T-helper 1 cell treated with Interleukin-12 subunit alpha and Interleukin-12 subunit beta and Interleukin-4 antibody, amounts not matched to agents 30 μg/mL and 1 μg/mL, for 36 hours (primary cell): Measurements from ENCODE around the gene C16orf95.
A peak's percentile ranks its signal among the peaks of the same experiment; 100 is the strongest.
"Not testable (repeated sequence)": the region's sequence is repeated elsewhere in the genome, so short reads cannot be mapped to it uniquely, and the experiment has no call there.

ENCODE experiments used
- H3K27ac Mint-ChIP-seq: one replicate; pipeline ENCODE4 v1.8.0; 2021; ENCODE audit warnings: mild to moderate bottlenecking, mixed read lengths
- H3K27me3 Mint-ChIP-seq: one replicate; pipeline ENCODE4 v1.8.0; 2021; ENCODE audit warnings: low read depth, mixed read lengths
- H3K36me3 Mint-ChIP-seq: one replicate; pipeline ENCODE4 v1.8.0; 2021; ENCODE audit warnings: low read depth, mixed read lengths
- H3K4me1 Mint-ChIP-seq: one replicate; pipeline ENCODE4 v1.8.0; 2021; ENCODE audit warnings: low read depth, mixed read lengths
- H3K4me3 Mint-ChIP-seq: one replicate; pipeline ENCODE4 v1.8.0; 2021; ENCODE audit warnings: mild to moderate bottlenecking, moderate library complexity, mixed read lengths
- H3K9me3 Mint-ChIP-seq: one replicate; pipeline ENCODE4 v1.8.0; 2021; ENCODE audit warnings: mixed read lengths

The C16orf95 gene, protein sequence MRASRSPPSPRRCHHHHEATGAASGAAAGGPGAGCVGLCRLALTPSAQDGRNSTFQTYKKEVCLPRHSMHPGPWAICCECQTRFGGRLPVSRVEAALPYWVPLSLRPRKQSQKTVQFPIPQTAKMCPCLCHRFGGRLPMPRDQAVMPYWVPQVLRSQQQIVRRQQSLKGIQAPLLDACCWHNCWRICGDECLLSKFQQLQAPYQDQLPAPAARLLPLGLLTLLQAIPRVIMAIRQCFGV

DNA sequence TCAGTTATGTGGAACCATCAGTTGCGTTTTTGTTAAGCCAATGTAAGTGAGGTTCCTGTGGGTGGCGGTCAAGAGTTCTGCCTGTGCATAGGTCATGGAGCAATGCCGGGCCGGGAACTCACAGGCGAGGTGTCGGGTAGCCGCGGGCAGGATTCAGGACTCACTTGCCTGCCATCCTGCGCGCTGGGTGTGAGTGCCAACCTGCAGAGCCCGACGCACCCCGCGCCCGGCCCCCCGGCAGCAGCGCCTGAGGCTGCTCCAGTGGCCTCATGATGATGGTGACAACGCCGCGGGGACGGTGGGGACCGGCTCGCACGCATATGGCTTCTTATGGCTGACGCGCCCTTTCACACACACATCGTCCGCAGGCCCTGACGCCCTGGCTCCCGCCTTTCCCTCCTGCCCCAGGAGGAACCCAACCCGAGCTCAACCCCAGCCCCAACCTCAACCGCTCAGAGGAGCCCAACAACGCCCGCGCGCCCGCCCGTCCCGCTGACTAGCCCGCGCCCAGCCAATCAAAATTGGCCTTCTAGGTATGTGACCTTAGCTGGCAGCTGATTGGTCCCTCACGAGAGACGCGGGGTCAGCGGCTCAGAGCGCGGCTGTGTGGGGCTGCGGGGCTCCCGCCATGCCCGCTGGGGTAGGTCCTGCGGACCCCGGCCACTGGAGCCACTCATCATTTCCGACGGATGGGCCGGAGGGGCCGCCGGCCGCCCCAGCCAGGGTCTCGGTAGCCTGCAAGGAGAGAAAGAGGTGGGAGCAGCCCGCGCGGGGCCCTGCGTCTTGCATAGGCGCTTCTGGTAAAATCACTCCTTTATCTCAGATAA lies at the start of gene C16orf95:
Gene C16orf95, minus strand, starts transcription at position 470 of the 827 bp plus-strand sequence. Its CDS starts 150 bp downstream, at position 320.
- H3K4me3 Mint-ChIP-seq: peak within 1 kb of the TSS; percentile 90
- H3K4me1 Mint-ChIP-seq: peaks cover 13% of the 10 kb centered on the region
- H3K27ac Mint-ChIP-seq: peak within 1 kb of the TSS; percentile 96
- H3K9me3 Mint-ChIP-seq: no peaks in the 10 kb centered on the region
- H3K36me3 Mint-ChIP-seq: peaks cover 4% of the 10 kb centered on the region
- no peaks in the 10 kb centered on the region for H3K27me3 Mint-ChIP-seq

DNA sequence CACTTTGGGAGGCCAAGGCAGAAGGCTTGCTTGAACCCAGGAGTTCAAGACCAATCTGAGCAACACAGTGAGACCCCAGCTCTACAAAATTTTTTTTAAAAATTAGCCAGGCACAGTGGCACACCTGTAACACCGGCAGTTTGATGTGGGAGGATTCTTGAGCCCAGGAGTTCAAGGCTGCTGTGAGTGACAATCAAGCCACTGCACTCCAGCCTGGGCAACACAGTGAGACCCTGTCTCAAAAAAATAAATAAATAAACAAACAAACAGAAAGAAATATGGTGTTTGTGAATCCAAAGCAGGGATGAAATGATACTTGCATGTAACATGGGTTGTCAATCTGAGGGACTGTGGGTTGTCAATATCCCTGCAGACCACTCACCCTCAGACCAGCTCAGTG lies 49.7 kb upstream of the C16orf95 start:
- Mint-ChIP-seq H3K4me3 (no peak overlapping the region), H3K27me3 (no peaks in the 10 kb centered on the region), H3K9me3 (no peaks in the 10 kb centered on the region), H3K36me3 (no peaks in the 10 kb centered on the region), H3K4me1 (peaks cover 20% of the 10 kb centered on the region), H3K27ac (no peak overlapping the region)

DNA sequence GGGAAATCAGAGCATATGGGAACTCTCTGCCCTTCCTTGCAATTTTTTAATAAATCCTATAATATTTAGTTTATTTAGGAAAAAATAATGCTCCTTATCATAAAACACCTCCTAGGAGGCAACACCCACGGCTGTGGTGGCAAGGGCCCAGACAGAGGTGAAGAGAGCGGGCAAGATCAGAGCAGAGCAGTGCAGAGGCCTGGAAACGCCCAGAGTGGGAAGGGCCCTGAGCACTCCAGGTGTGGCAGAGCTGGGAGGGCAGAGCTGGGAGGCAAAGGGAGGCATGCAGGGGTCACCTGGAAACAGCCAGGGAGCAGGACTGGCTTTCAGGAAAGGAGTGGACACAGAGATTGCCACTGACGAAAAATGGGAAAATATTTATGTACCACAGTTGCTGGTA lies 49.1 kb upstream of the C16orf95 start:
- no peaks in the 10 kb centered on the region for H3K27me3 Mint-ChIP-seq
- H3K9me3 Mint-ChIP-seq: no peaks in the 10 kb centered on the region
- no peak overlapping the region for H3K4me3 Mint-ChIP-seq
- H3K4me1 Mint-ChIP-seq: peaks cover 16% of the 10 kb centered on the region
- H3K36me3 Mint-ChIP-seq: no peaks in the 10 kb centered on the region
- no peak overlapping the region for H3K27ac Mint-ChIP-seq

DNA sequence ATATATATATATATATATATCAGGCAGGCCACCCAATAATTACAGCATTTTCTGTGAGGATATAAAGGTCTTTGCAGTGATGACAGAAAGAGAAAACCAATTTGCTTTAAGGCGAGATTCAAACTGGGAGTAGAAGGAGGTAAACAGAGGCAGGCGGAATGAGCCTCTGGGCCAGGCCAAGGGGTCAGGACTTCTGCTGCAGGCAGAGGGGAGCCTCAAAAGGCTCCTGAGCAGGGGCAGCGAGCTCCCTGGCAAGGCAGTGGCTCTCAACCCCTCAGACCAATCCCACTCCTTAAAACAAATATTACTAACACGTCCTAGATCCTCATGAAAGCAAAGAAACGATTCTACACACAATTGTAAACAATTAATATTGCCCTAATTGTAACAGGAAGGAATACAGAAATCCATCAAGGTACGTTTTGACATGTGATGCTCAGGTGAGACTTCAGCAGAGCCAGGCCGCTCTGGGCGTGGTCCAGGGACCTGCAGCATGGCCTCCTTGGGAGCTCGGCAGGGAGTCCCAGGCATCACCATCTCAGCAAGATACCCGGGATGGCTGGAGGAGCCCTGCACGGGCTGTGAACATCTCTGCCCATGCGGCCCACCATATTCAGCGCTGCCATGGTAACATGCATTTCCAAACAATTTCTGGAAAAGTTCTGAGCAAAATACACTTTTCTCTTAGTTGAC lies 48.0 kb upstream of the C16orf95 start:
- Mint-ChIP-seq H3K36me3 (peaks cover 1% of the 10 kb centered on the region), H3K27ac (no peak overlapping the region), H3K4me1 (peaks cover 14% of the 10 kb centered on the region), H3K27me3 (no peaks in the 10 kb centered on the region), H3K9me3 (no peaks in the 10 kb centered on the region), H3K4me3 (no peak overlapping the region)

DNA sequence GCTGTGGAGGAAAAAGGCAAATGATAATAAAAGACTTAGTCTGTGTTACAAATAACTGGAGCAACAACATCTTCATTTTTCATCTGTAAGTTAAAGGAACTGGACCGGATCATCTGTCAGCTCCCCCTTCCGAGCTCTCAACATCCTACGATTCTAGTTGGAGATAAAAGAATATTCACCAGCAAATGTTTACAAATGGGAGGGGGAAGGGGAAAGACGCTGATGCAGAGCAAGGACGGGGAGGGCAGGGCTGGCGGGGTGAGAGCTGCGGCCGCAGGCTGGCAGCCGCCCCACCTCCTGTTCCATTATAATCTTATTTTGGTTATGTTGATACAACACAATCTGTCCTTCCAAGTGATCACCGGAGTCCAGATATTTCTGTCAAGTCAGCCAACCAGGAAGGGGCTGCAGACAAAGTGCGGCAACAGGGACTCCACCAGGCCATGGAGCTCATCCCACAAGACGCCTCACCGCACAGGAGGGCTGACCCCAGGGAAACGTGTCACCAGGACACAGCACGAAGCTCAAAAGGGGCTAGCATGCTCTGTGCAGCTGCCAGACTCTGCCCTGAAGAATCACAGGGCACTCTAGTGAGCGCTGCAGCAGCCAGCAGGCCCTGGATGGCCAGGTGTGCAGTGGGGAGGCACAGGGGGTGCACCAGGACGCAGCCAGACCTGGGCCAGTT lies 46.7 kb upstream of the C16orf95 start:
- peaks cover 19% of the 10 kb centered on the region for H3K4me1 Mint-ChIP-seq
- no peaks in the 10 kb centered on the region for H3K27me3 Mint-ChIP-seq
- peak overlapping the region; percentile 42 for H3K4me3 Mint-ChIP-seq
- H3K27ac Mint-ChIP-seq: peak overlapping the region; percentile 74
- no peaks in the 10 kb centered on the region for H3K9me3 Mint-ChIP-seq
- H3K36me3 Mint-ChIP-seq: peaks cover 8% of the 10 kb centered on the region

DNA sequence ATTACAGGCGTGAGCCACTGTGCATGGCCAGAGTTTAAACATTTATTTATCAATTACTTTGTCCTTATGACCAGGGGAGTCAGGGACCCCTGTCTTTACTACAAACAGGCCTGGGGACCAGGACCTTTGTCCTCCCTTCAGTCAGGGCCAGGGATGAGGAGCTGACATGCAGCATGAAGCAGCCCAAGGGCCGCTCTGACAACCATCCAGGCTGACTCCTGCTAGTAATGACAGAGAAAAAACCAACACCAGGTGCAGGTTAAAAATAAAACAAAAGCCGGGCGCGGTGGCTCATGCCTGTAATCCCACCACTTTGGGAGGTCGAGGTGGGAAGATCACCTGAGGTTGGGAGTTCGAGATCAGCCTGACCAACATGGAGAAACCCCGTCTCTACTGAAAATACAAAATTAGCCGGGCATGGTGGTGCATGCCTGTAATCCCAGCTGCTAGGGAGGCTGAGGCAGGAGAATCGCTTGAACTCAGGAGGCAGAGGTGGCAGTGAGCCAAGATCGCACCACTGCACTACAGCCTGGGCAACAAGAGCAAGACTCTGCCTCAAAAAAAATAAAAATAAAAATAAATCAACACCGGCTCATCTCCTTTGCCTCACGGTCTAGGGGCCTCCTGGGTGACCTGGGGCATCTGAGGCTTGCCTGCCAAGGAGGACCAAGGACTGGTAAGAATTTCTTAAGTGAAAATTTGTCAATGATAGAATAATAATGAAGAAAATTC lies 45.8 kb upstream of the C16orf95 start:
- peaks cover 17% of the 10 kb centered on the region for H3K4me1 Mint-ChIP-seq
- H3K9me3 Mint-ChIP-seq, H3K27ac Mint-ChIP-seq, H3K27me3 Mint-ChIP-seq, H3K4me3 Mint-ChIP-seq: not testable (repeated sequence)
- peaks cover 11% of the 10 kb centered on the region for H3K36me3 Mint-ChIP-seq

DNA sequence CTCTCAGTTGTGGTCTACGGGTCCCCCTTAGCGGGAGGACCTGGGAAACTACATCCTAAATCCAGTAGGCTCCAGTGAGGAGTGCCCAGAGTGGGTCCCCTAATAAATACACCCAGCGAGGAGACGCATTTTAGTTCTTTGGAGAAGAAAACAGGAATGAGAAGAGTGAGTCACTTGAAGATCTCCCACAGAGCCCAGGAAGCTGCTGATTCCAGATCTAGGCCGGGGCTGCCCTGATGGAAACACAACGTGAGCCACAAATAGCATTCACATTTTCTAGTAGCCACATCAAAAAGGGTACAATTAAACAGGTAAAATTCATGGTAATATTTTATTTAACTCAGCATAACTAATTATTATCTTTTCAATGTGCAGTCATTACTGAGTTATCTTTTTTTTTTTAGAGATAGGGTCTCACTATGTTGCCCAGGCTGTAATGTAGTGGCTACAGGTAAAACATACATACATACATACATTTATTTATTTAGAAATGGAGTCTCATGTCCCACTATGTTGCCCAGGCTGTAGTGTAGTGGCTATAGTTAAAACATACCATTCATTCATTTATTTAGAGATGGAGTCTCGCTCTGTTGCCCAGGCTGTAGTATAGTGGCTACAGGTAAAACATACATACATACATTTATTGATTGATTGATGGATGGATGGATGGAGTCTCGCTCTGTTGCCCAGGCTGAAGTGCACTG lies 44.9 kb upstream of the C16orf95 start:
- Mint-ChIP-seq H3K27ac (no peak overlapping the region), H3K9me3 (no peaks in the 10 kb centered on the region), H3K4me3 (no peak overlapping the region), H3K36me3 (peaks cover 12% of the 10 kb centered on the region), H3K4me1 (peaks cover 17% of the 10 kb centered on the region), H3K27me3 (no peaks in the 10 kb centered on the region)

DNA sequence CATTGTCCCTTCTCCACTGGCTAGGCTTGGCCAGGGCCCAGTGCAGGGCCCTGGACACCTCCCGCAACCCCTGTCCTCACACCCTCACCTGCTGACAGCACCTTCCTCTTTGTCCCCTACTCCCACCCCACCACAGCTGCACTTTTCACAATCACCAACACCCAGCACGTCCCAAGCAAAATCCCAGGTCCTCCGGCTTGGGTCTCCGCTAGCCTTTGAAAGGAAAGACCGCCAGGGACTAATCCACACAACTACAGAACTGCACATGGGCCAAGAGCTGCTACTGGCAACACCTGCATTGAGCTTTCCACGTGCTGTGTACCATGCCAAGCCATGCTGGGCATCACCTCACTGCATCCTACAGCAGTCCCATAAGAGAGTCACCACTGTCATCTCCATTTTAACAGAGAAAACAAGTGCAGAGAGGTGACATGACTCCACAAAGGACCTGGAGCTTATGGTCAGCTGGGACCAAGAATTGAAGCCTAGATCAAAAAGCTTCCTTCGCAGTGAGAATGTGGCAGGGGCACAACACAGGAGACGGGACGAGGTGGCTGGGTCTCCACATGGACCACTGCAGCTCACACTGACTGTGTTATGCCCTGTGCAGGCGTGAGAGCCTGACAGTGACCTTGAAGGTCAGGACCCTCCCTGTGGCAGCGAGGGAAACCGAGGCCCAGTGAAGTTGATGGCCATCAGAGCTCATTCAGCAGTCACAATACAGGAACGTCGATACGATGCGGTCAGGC lies 43.8 kb upstream of the C16orf95 start:
- Mint-ChIP-seq H3K4me1 (peaks cover 17% of the 10 kb centered on the region), H3K9me3 (no peaks in the 10 kb centered on the region), H3K27me3 (no peaks in the 10 kb centered on the region), H3K27ac (peak overlapping the region; percentile 31), H3K4me3 (no peak overlapping the region), H3K36me3 (peaks cover 12% of the 10 kb centered on the region)

DNA sequence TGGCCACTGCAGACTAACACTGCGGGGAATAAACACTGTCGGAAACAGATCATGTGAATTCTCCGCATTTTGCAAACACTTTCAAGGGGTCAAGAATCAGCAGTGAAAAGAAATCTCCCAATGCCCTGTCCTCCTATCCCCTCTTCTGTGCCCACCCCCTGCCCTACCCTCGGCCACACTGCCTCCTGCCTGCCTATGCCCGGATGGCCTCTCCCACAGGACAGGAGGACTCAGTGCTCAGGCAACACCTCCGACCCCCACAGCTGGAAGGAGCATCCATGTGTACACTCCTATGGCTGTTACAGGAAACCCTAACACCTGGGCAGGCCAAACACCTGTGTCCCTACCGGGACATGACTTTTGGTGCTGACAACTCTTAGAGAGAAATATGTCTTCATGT lies 41.9 kb upstream of the C16orf95 start:
- H3K9me3 Mint-ChIP-seq: no peaks in the 10 kb centered on the region
- no peak overlapping the region for H3K4me3 Mint-ChIP-seq
- no peak overlapping the region for H3K27ac Mint-ChIP-seq
- peaks cover 7% of the 10 kb centered on the region for H3K4me1 Mint-ChIP-seq
- H3K27me3 Mint-ChIP-seq: no peaks in the 10 kb centered on the region
- peaks cover 12% of the 10 kb centered on the region for H3K36me3 Mint-ChIP-seq

DNA sequence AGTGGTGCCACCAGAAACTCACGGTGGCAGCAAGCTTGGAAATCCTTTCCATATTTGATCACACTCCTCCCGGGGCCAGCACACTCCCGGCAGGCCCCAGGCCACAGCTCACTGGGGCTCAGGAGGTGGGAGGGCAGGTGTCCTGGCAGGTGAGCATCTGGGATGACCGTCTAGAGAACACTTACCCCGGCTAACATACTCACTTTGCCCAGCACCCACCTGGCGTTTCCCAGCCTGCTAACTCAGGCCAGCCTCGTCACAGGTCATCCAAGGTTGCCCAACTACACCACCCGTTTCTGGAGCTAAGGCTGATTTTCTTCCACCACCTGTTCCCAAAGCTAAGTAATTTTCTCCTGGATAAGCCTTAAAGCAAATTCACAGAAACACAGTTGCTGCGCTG lies 41.5 kb upstream of the C16orf95 start:
- no peak overlapping the region for H3K4me3 Mint-ChIP-seq
- H3K4me1 Mint-ChIP-seq: peaks cover 7% of the 10 kb centered on the region
- no peaks in the 10 kb centered on the region for H3K9me3 Mint-ChIP-seq
- no peak overlapping the region for H3K27ac Mint-ChIP-seq
- peaks cover 12% of the 10 kb centered on the region for H3K36me3 Mint-ChIP-seq
- H3K27me3 Mint-ChIP-seq: no peaks in the 10 kb centered on the region

DNA sequence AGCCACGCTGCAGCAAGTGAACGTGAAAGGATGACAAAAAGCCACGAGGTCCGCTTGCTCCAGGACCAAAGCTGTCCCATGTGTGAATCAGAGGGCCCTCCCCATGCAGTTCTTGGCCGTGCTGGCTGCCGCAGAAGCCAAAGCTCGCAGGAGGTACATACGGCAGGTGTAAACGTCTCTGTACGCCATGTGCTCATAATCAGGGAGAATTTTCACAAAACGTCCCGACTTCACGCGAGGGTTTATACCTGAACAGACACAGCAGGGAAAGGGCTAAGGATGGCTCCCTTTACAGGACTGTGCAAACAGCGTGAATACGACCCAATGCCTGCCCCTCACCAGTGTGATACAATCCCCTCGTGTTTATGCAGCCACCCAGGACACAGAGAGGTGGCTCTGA lies 41.1 kb upstream of the C16orf95 start:
- no peaks in the 10 kb centered on the region for H3K9me3 Mint-ChIP-seq
- no peaks in the 10 kb centered on the region for H3K27me3 Mint-ChIP-seq
- no peak overlapping the region for H3K4me3 Mint-ChIP-seq
- H3K36me3 Mint-ChIP-seq: peaks cover 12% of the 10 kb centered on the region
- H3K4me1 Mint-ChIP-seq: peaks cover 5% of the 10 kb centered on the region
- H3K27ac Mint-ChIP-seq: no peak overlapping the region

DNA sequence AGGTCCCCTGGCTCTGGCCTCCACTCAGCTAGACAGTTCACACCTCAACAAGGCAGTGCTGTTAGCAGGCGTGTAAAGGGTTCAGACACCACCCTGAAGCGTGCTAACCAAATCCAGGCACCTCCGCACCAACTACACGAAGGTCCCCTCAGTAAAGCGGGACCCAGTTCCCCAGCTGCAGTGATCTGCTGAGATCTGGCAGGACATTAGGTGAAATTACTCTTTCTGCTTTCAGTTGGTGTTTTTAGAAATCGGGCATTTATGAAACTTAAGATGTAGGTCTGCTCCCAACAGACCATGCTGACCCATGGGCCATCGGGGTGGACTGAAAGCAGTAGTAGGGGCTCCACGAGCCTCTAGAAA lies 39.3 kb upstream of the C16orf95 start:
- Mint-ChIP-seq H3K9me3 (no peaks in the 10 kb centered on the region), H3K36me3 (peaks cover 12% of the 10 kb centered on the region), H3K4me1 (peaks cover 5% of the 10 kb centered on the region), H3K4me3 (no peak overlapping the region), H3K27me3 (no peaks in the 10 kb centered on the region), H3K27ac (no peak overlapping the region)

DNA sequence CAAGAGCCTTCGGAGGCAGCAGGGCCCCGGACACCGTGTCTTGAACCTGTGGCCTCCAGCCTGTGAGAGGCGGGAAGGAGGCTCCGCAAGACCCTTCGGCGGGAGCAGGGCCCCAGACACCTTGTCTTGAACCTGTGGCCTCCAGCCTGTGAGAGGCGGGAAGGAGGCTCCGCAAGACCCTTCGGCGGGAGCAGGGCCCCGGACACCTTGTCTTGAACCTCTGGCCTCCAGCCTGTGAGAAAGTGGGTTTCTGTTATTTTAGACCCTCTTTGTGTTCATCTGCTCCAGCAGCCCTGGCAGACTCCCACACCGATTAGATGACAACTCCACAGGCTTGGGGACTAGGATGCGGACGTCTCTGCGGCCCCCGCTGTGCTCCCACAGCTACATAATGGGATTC lies 36.4 kb upstream of the C16orf95 start:
- H3K4me1 Mint-ChIP-seq: no peaks in the 10 kb centered on the region
- H3K36me3 Mint-ChIP-seq: peaks cover 4% of the 10 kb centered on the region
- no peaks in the 10 kb centered on the region for H3K9me3 Mint-ChIP-seq
- no peak overlapping the region for H3K27ac Mint-ChIP-seq
- no peaks in the 10 kb centered on the region for H3K27me3 Mint-ChIP-seq
- no peak overlapping the region for H3K4me3 Mint-ChIP-seq
